Neural progenitor cell (in vitro differentiated cells): ENCODE data around the gene NT5C1A. TPM values are rescaled to one million over a fixed set of nuclear protein-coding genes. Genes with fewer than 3 reads are reported as not detected.

Experiments
- DNase-seq: peaks from one replicate; pipeline ENCODE4 v3.0.0-alpha.2; 2016; ENCODE audit warnings: low spot score
- H2AFZ ChIP-seq: fragments of 200-600 bp; sonication (generic); replicated peaks from 2 replicates; pipeline ENCODE4 v1.6.1; 2016; ENCODE audit warnings: antibody characterized with exemption
- H3F3A ChIP-seq: fragments of 200-600 bp; sonication (generic); 2 replicates; pipeline ENCODE4 v1.6.1; 2016; ENCODE audit warnings: antibody characterized with exemption, low read depth
- H3K27ac ChIP-seq: fragments of 200-600 bp; sonication (generic); 2 replicates; pipeline ENCODE4 v1.5.1; 2016; ENCODE audit warnings: mild to moderate bottlenecking
- H3K27me3 ChIP-seq: fragments of 200-600 bp; sonication (generic); 2 replicates; pipeline ENCODE4 v1.6.1; 2016; ENCODE audit warnings: mild to moderate bottlenecking, moderate library complexity
- H3K36me3 ChIP-seq: fragments of 200-600 bp; sonication (generic); 2 replicates; pipeline ENCODE4 v1.5.1; 2016
- H3K4me1 ChIP-seq: fragments of 200-600 bp; sonication (generic); 2 replicates; pipeline ENCODE4 v1.6.1; 2016; ENCODE audit warnings: mixed run types
- H3K4me2 ChIP-seq: fragments of 200-600 bp; sonication (generic); 2 replicates; pipeline ENCODE4 v1.6.1; 2016
- H3K4me3 ChIP-seq: fragments of 200-600 bp; sonication (generic); 2 replicates; pipeline ENCODE4 v1.5.1; 2016
- H3K79me2 ChIP-seq: fragments of 200-600 bp; sonication (generic); 2 replicates; pipeline ENCODE4 v1.6.1; 2016; ENCODE audit warnings: low read depth
- H3K9ac ChIP-seq: fragments of 200-600 bp; sonication (generic); 2 replicates; pipeline ENCODE4 v1.6.1; 2016
- H3K9me3 ChIP-seq: fragments of 200-600 bp; sonication (generic); 2 replicates; pipeline ENCODE4 v1.5.1; 2016; ENCODE audit warnings: low read depth
- H4K20me1 ChIP-seq: fragments of 200-600 bp; sonication (generic); 2 replicates; pipeline ENCODE4 v1.6.1; 2016; ENCODE audit warnings: low read depth
- H3K27ac Mint-ChIP-seq: 3 replicates; pipeline ENCODE4 v1.8.0; 2021; ENCODE audit warnings: mixed read lengths
- H3K27me3 Mint-ChIP-seq: 2 replicates; pipeline ENCODE4 v1.8.0; 2022; ENCODE audit warnings: low read depth, mild to moderate bottlenecking, inconsistent platforms, moderate library complexity, mixed read lengths; ENCODE audit not compliant: insufficient read depth
- H3K36me3 Mint-ChIP-seq: 3 replicates; pipeline ENCODE4 v1.8.0; 2021; ENCODE audit warnings: mixed read lengths
- H3K4me1 Mint-ChIP-seq: 3 replicates; pipeline ENCODE4 v1.8.0; 2021; ENCODE audit warnings: mixed read lengths
- H3K4me3 Mint-ChIP-seq: 3 replicates; pipeline ENCODE4 v1.8.0; 2021; ENCODE audit warnings: mild to moderate bottlenecking, moderate library complexity, mixed read lengths
- H3K9me3 Mint-ChIP-seq: 3 replicates; pipeline ENCODE4 v1.8.0; 2020; ENCODE audit warnings: mixed read lengths
- CTCF ChIP-seq: fragments of 200-600 bp; sonication (generic); IDR thresholded peaks from 2 replicates; pipeline ENCODE4 v1.5.1; 2017; ENCODE audit warnings: antibody characterized with exemption, mild to moderate bottlenecking
- EZH2 ChIP-seq: fragments of 200-600 bp; sonication (generic); IDR thresholded peaks from 2 replicates; pipeline ENCODE4 v1.6.1; 2017; ENCODE audit warnings: antibody characterized with exemption, mild to moderate bottlenecking, moderate library complexity
- EZH2phosphoT487 ChIP-seq: fragments of 200-600 bp; sonication (generic); IDR thresholded peaks from 2 replicates; pipeline ENCODE4 v1.6.1; 2017; ENCODE audit warnings: antibody characterized with exemption
- total RNA-seq: library from RNA; depleted of rRNA; stranded (reverse); fragments of >200 nt; gene quantifications from 2 replicates; pipeline ENCODE4 v1.2.3, GENCODE V29; 2015; ENCODE audit warnings: low replicate concordance

The NT5C1A gene
- total RNA-seq, 1 donor from 2014 or later, result not detected

GRCh38 chr1:39666772-39667171 is 5.1 kb downstream of the NT5C1A start:
- Histone ChIP-seq H3K9me3 (no peaks in the 10 kb centered on the region), H3K4me3 (no peak overlapping the region), H3K4me2 (no peak overlapping the region), H3K36me3 (no peaks in the 10 kb centered on the region), H3K79me2 (no peaks in the 10 kb centered on the region), H2AFZ (no peak overlapping the region), H3F3A (no peaks in the 10 kb centered on the region), H3K9ac (no peak overlapping the region), H4K20me1 (peaks cover 8% of the 10 kb centered on the region), H3K27me3 (peaks cover 97% of the 10 kb centered on the region), H3K4me1 (peaks cover 7% of the 10 kb centered on the region), H3K27ac (no peak overlapping the region)
- Mint-ChIP-seq H3K4me1 (peaks cover 6% of the 10 kb centered on the region), H3K27ac (no peak overlapping the region), H3K4me3 (no peak overlapping the region), H3K9me3 (peaks cover 4% of the 10 kb centered on the region), H3K36me3 (no peaks in the 10 kb centered on the region), H3K27me3 (peaks cover 23% of the 10 kb centered on the region)
- no peak for TF ChIP-seq EZH2
- no peak for TF ChIP-seq CTCF
- TF ChIP-seq EZH2phosphoT487, result no peak
- no peak for DNase-seq

- H3K79me2 ChIP-seq, result no peaks in the 10 kb centered on the region
- H3K4me1 Mint-ChIP-seq, result no peaks in the 10 kb centered on the region
- TF ChIP-seq EZH2, result no peak
- no peak for TF ChIP-seq EZH2phosphoT487
- no peak for TF ChIP-seq CTCF
- no peak overlapping the region for H3K27ac Mint-ChIP-seq
- H3K27ac ChIP-seq, result no peak overlapping the region
- H3K4me3 ChIP-seq, result no peak overlapping the region
- no peak overlapping the region for H3K4me3 Mint-ChIP-seq
- no peaks in the 10 kb centered on the region for H3K36me3 ChIP-seq
- no peaks in the 10 kb centered on the region for H3F3A ChIP-seq
- H4K20me1 ChIP-seq, result no peaks in the 10 kb centered on the region
- peaks cover 97% of the 10 kb centered on the region for H3K27me3 ChIP-seq
- DNase-seq, result no peak
- H3K9me3 ChIP-seq, result no peaks in the 10 kb centered on the region
- H3K27me3 Mint-ChIP-seq, result peaks cover 16% of the 10 kb centered on the region
- no peaks in the 10 kb centered on the region for H3K36me3 Mint-ChIP-seq
- no peak overlapping the region for H2AFZ ChIP-seq
- no peaks in the 10 kb centered on the region for H3K4me1 ChIP-seq
- no peak overlapping the region for H3K4me2 ChIP-seq
- H3K9ac ChIP-seq, result no peak overlapping the region
- H3K9me3 Mint-ChIP-seq, result peaks cover 4% of the 10 kb centered on the region
These were observed 8.3 kb downstream of the NT5C1A start for GRCh38 chr1:39663559-39663958.

GRCh38 chr1:39662861-39663260 is 9.0 kb downstream of the NT5C1A start:
- peaks cover 4% of the 10 kb centered on the region for H3K9me3 Mint-ChIP-seq
- Histone ChIP-seq H3K4me1 (no peaks in the 10 kb centered on the region), H3K27me3 (peaks cover 95% of the 10 kb centered on the region), H3K4me2 (no peak overlapping the region), H2AFZ (no peak overlapping the region), H4K20me1 (no peaks in the 10 kb centered on the region), H3F3A (no peaks in the 10 kb centered on the region), H3K9ac (no peak overlapping the region), H3K36me3 (no peaks in the 10 kb centered on the region), H3K9me3 (no peaks in the 10 kb centered on the region), H3K27ac (no peak overlapping the region), H3K79me2 (no peaks in the 10 kb centered on the region), H3K4me3 (no peak overlapping the region)
- H3K36me3 Mint-ChIP-seq, result no peaks in the 10 kb centered on the region
- H3K4me1 Mint-ChIP-seq, result peaks cover 4% of the 10 kb centered on the region
- no peak overlapping the region for H3K27ac Mint-ChIP-seq
- H3K4me3 Mint-ChIP-seq, result no peak overlapping the region
- DNase-seq, result no peak
- TF ChIP-seq EZH2phosphoT487 (no peak), EZH2 (no peak)
- H3K27me3 Mint-ChIP-seq, result peaks cover 15% of the 10 kb centered on the region

- Mint-ChIP-seq H3K4me3 (no peak overlapping the region), H3K27me3 (peaks cover 17% of the 10 kb centered on the region), H3K4me1 (peaks cover 12% of the 10 kb centered on the region), H3K9me3 (peaks cover under 1% of the 10 kb centered on the region), H3K36me3 (no peaks in the 10 kb centered on the region), H3K27ac (no peak overlapping the region)
- no peak overlapping the region for H3K27ac ChIP-seq
- H3F3A ChIP-seq, result no peaks in the 10 kb centered on the region
- no peaks in the 10 kb centered on the region for H4K20me1 ChIP-seq
- H3K9ac ChIP-seq, result no peak overlapping the region
- H3K79me2 ChIP-seq, result no peaks in the 10 kb centered on the region
- no peak for DNase-seq
- H3K4me3 ChIP-seq, result no peak overlapping the region
- TF ChIP-seq EZH2 (no peak), CTCF (no peak), EZH2phosphoT487 (no peak)
- no peaks in the 10 kb centered on the region for H3K36me3 ChIP-seq
- no peaks in the 10 kb centered on the region for H3K9me3 ChIP-seq
- H3K4me2 ChIP-seq, result no peak overlapping the region
- no peaks in the 10 kb centered on the region for H3K4me1 ChIP-seq
- no peak overlapping the region for H2AFZ ChIP-seq
- peaks cover 95% of the 10 kb centered on the region for H3K27me3 ChIP-seq
These were observed 12.4 kb downstream of the NT5C1A start for GRCh38 chr1:39659538-39659937.
